A549 (cell line): Measurements from ENCODE around the gene CHADL. TPM values are rescaled to one million over a fixed set of nuclear protein-coding genes. Genes with fewer than 3 reads are reported as not detected.
A peak's percentile ranks its signal among the peaks of the same experiment; 100 is the strongest.

ENCODE experiments used
- ATAC-seq, 2 experiments: fragments of 200-7000 bp in 1 of 2; fragments of >200 bp in 1 of 2; cut with Nextera tagmentation in 1 of 2; cut with Tn5 transposase in 1 of 2; 3 replicates each; pipeline versions ENCODE4 v1.8.0 to v1.9.1; 2018 to 2020; ENCODE audit warnings: mild to moderate bottlenecking in 1 of 2, moderate library complexity in 1 of 2
- CTCF ChIA-PET: fragments of 300-600 bp; sonication (Branson Sonifier 250); formaldehyde crosslinking; extraction: SDS; loops from one replicate; lab custom pipeline; 2021; ENCODE audit warnings: antibody characterized with exemption, inconsistent platforms; lab: Yijun Ruan, JAX
- POLR2A ChIA-PET: fragments of 350-600 bp; formaldehyde crosslinking; extraction: SDS; loops from one replicate; lab custom pipeline; 2021; ENCODE audit warnings: antibody characterized with exemption, inconsistent platforms; lab: Yijun Ruan, JAX
- DNase-seq, 2 experiments: peaks; one replicate each; pipeline versions ENCODE4 v3.0.0 to v3.0.0-alpha.2; 2011 to 2016; ENCODE audit warnings: low read depth in 1 of 2, low spot score in 1 of 2
- FAIRE-seq: peaks from 2 replicates; lab custom pipeline; 2011; peaks lifted over from hg19 to GRCh38; lab: Jason Lieb, UNC
- H3K27ac ChIP-seq, 2 experiments: fragments of >200 bp; sonication (Bioruptor Twin); formaldehyde crosslinking; 3 replicates each; pipeline ENCODE4 v1.5.1; 2016 to 2017
- H3K4me1 ChIP-seq: fragments of >200 bp; sonication (Bioruptor Twin); formaldehyde crosslinking; 3 replicates; pipeline ENCODE4 v1.6.1; 2016
- H3K4me2 ChIP-seq: fragments of >200 bp; sonication (Bioruptor Twin); formaldehyde crosslinking; 3 replicates; pipeline ENCODE4 v1.6.1; 2016
- H3K4me3 ChIP-seq: fragments of >200 bp; sonication (Bioruptor Twin); formaldehyde crosslinking; 3 replicates; pipeline ENCODE4 v1.5.1; 2016
- H3K9me3 ChIP-seq: fragments of >200 bp; sonication (Bioruptor Twin); formaldehyde crosslinking; 3 replicates; pipeline ENCODE4 v1.6.1; 2016
- BHLHE40 ChIP-seq: IDR thresholded peaks from 2 replicates; pipeline ENCODE4 v1.6.1; 2012; ENCODE audit warnings: low read depth, low read length, inconsistent platforms
- CBX2 ChIP-seq: fragments of 200-600 bp; sonication (generic); IDR thresholded peaks from 2 replicates; pipeline ENCODE4 v1.6.1; 2016; ENCODE audit warnings: low read depth, mild to moderate bottlenecking, borderline replicate concordance
- CEBPB ChIP-seq, 2 experiments: fragments of >200 bp in 1 of 2; sonication (Bioruptor Twin) in 1 of 2; formaldehyde crosslinking in 1 of 2; IDR thresholded peaks; 2 replicates each; pipeline ENCODE4 v1.6.1; 2012 to 2016
- FOSB ChIP-seq: fragments of 250-450 bp; sonication (Bioruptor Pico); IDR thresholded peaks from 2 replicates; pipeline ENCODE4 v1.5.0; 2020; ENCODE audit warnings: mild to moderate bottlenecking, moderate library complexity
- FOSL2 ChIP-seq, 2 experiments: fragments of 450-650 bp in 1 of 2; fragments of >200 bp in 1 of 2; sonication (Bioruptor Twin) in 1 of 2; formaldehyde crosslinking; IDR thresholded peaks; 2 replicates each; pipeline versions ENCODE4 v1.5.0 to v1.6.1; 2016 to 2020; ENCODE audit warnings: mild to moderate bottlenecking in 1 of 2, moderate library complexity in 1 of 2
- HDAC2 ChIP-seq: fragments of 200-600 bp; sonication (generic); IDR thresholded peaks from 2 replicates; pipeline ENCODE4 v1.6.1; 2016
- HEYL ChIP-seq: fragments of 250-450 bp; sonication (Bioruptor Pico); IDR thresholded peaks from 2 replicates; pipeline ENCODE4 v1.8.0; 2021; ENCODE audit warnings: mild to moderate bottlenecking, moderate library complexity
- HOXB13 ChIP-seq: fragments of 250-450 bp; sonication (Bioruptor Pico); IDR thresholded peaks from 2 replicates; pipeline ENCODE4 v1.5.0; 2020; ENCODE audit warnings: low read depth, mild to moderate bottlenecking, moderate library complexity
- KDM5A ChIP-seq: fragments of 200-600 bp; sonication (generic); IDR thresholded peaks from 2 replicates; pipeline ENCODE4 v1.6.1; 2016; ENCODE audit warnings: antibody characterized with exemption, mild to moderate bottlenecking
- MAFK ChIP-seq: fragments of 450-650 bp; IDR thresholded peaks from 2 replicates; pipeline ENCODE4 v1.6.1; 2014; ENCODE audit not compliant: partially characterized antibody
- MAZ ChIP-seq: fragments of 150-350 bp; IDR thresholded peaks from 2 replicates; pipeline ENCODE4 v1.6.1; 2014; ENCODE audit warnings: antibody characterized with exemption, low read depth, low read length, borderline replicate concordance
- MYC ChIP-seq: IDR thresholded peaks from 2 replicates; pipeline ENCODE4 v1.6.1; 2012; ENCODE audit warnings: mild to moderate bottlenecking, inconsistent platforms, low read length, improper control_type of control experiment, borderline replicate concordance
- NPAS2 ChIP-seq: fragments of 250-450 bp; sonication (Bioruptor Pico); IDR thresholded peaks from 2 replicates; pipeline ENCODE4 v1.8.0; 2022; ENCODE audit warnings: mild to moderate bottlenecking, moderate library complexity, borderline replicate concordance
- POLR2A ChIP-seq: IDR thresholded peaks from 2 replicates; pipeline ENCODE4 v1.6.1; 2012; ENCODE audit warnings: mild to moderate bottlenecking, low read length
- POLR2AphosphoS2 ChIP-seq: conservative IDR thresholded peaks from 2 replicates; pipeline ENCODE4 v1.6.1; 2012; ENCODE audit warnings: low read length, improper control_type of control experiment, inconsistent platforms
- RCOR1 ChIP-seq: fragments of 150-350 bp; IDR thresholded peaks from 2 replicates; pipeline ENCODE4 v1.6.1; 2014; ENCODE audit warnings: antibody characterized with exemption, low read length, low read depth
- RNF2 ChIP-seq: fragments of 200-600 bp; sonication (generic); IDR thresholded peaks from 2 replicates; pipeline ENCODE4 v1.6.1; 2016; ENCODE audit warnings: low read depth, mild to moderate bottlenecking, antibody characterized with exemption, moderate library complexity, borderline replicate concordance
- SMC3 ChIP-seq: fragments of >200 bp; sonication (Bioruptor Twin); formaldehyde crosslinking; IDR thresholded peaks from 3 replicates; pipeline ENCODE4 v1.6.1; 2018; ENCODE audit warnings: inconsistent platforms
- ZC3H11A ChIP-seq: fragments of 450-650 bp; IDR thresholded peaks from 2 replicates; pipeline ENCODE4 v1.6.1; 2014; ENCODE audit warnings: antibody characterized with exemption, mild to moderate bottlenecking
- ZNF302 ChIP-seq: fragments of 250-450 bp; sonication (Bioruptor Pico); IDR thresholded peaks from 2 replicates; pipeline ENCODE4 v1.9.0; 2021; ENCODE audit warnings: inconsistent platforms, mild to moderate bottlenecking, moderate library complexity
- WGBS: methylation state at CpG from one replicate; pipeline ENCODE4 v1.1.6; 2017; ENCODE audit errors: missing lambda C conversion rate; 5-methylcytosine and 5-hydroxymethylcytosine counted together
- polyA plus RNA-seq, 4 experiments: library from polyadenylated mRNA; depleted of rRNA in 3 of 4; stranded (reverse); fragments of >200 nt; fragmentation: RNase III in 1 of 4; extraction: RNeasy Plus Mini Kit Qiagen cat#74134 plus additional on column Dnase treatment in 1 of 4; gene quantifications; 2 replicates in 3 of 4; 3 replicates in 1 of 4; pipeline ENCODE4 v1.2.3, GENCODE V29; 2011 to 2017
- TF ChIP-seq, protein P1 (sequence below): IDR thresholded peaks from 2 replicates; pipeline ENCODE4 v1.6.1; 2012; ENCODE audit warnings: low read depth, borderline replicate concordance
- TF ChIP-seq, protein P2 (sequence below): fragments of >200 bp; sonication (Bioruptor Twin); formaldehyde crosslinking; IDR thresholded peaks from 3 replicates; pipeline ENCODE4 v1.6.1; 2016
- TF ChIP-seq, protein P3 (sequence below): fragments of 450-650 bp; IDR thresholded peaks from 2 replicates; pipeline ENCODE4 v1.6.1; 2014; ENCODE audit warnings: antibody characterized with exemption
- TF ChIP-seq, protein P4 (sequence below): IDR thresholded peaks from 2 replicates; pipeline ENCODE4 v1.6.1; 2012

The CHADL gene
- polyA plus RNA-seq, 2 of the 4 experiments (the other 2 are of a cell fraction): not detected

DNA sequence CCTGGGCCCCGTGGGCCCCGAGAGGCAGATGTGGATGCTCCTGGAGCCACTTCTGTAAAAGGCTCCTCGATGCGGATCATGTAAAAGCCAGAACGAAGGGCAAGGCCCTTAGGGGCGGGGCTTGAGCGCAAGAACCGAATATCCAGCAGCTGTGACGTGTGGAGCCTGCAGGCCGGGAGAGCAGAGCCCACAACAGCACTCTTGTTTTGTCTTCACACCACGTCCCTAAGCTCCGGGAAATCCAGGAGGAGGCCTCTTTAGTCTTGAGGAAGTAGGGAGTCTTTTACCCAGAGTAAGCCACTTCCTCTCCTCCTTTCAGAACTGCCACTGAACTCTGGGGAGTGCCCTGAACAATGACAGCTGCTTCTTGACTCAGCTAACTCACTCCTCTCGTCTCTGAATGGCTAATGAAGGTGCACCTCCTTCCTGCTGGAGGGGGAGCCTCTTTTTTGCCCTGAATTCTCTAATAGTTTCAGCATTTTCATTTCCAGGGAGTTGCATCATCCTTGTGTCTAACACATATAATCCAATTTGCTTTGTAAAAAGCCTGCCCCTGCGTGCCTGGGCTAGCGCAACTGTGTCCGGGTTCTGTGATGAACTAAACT, 23.1 kb downstream of the CHADL start:
- Histone ChIP-seq H3K27ac (peak overlapping the region in 1 of 2 experiments; percentile 24; a peak in 1 of 6 replicates), H3K4me3 (no peak overlapping the region), H3K4me1 (peaks cover 5% of the 10 kb centered on the region; the same call in 1 of the 3 replicates), H3K9me3 (no peaks in the 10 kb centered on the region), H3K4me2 (no peak overlapping the region)
- POLR2A ChIA-PET: no interaction called here
- no peak for TF ChIP-seq POLR2A
- TF ChIP-seq POLR2AphosphoS2: no peak
- no peak for TF ChIP-seq ZNF302 (CRISPR knock-in tag)
- no peak for TF ChIP-seq CBX2
- TF ChIP-seq HDAC2: no peak
- TF ChIP-seq CEBPB (IDR thresholded peaks at IDR 0.05): no peak
- TF ChIP-seq RCOR1: no peak
- no peak for TF ChIP-seq ZC3H11A
- TF ChIP-seq HOXB13 (CRISPR knock-in tag): no peak
- TF ChIP-seq SMC3: no peak
- TF ChIP-seq FOSB (CRISPR knock-in tag): no peak
- no peak for TF ChIP-seq MAFK
- no peak for TF ChIP-seq BHLHE40
- no peak for TF ChIP-seq NPAS2 (CRISPR knock-in tag)
- no peak for TF ChIP-seq KDM5A
- no peak for TF ChIP-seq MYC
- TF ChIP-seq HEYL: no peak
- TF ChIP-seq, protein P1, sequence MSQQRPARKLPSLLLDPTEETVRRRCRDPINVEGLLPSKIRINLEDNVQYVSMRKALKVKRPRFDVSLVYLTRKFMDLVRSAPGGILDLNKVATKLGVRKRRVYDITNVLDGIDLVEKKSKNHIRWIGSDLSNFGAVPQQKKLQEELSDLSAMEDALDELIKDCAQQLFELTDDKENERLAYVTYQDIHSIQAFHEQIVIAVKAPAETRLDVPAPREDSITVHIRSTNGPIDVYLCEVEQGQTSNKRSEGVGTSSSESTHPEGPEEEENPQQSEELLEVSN: no peak
- no peak for TF ChIP-seq RNF2
- 85% methylated on average over 14 of the region's 16 CpGs for WGBS
- no peak for ATAC-seq
- CTCF ChIA-PET: interaction anchor here (0.9 to 1.8 kb wide), 4 partner anchors 11 to 22 kb away, joined by 3 to 6 read pairs (median 3); no protein-coding TSS in a partner anchor
- DNase-seq: no peak
- FAIRE-seq: no peak

DNA sequence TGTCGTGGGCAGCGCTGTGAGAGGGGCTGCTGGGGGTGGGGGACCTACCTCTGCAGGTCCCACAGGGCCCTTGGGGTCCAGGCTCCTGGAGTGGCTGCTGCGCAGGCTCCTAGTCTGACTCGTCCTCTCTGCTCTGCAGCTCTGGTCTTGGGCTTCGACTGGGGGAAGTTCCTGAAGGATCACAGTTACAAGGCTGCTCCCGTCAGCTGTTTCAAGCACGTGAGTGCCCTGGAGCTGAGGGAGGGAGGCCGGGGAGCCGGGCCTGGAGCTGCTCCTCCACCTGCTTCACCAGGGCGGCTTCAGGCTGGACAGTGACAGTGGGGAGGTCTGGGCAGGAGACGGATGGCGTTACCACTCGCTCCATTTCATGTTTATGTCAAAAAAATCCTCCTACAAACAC, 23.7 kb downstream of the CHADL start:
- Histone ChIP-seq H3K27ac (no peak overlapping the region), H3K9me3 (no peaks in the 10 kb centered on the region), H3K4me2 (no peak overlapping the region), H3K4me3 (no peak overlapping the region), H3K4me1 (peaks cover 5% of the 10 kb centered on the region; the same call in 1 of the 3 replicates)
- 88% methylated on average over 12 of the region's 13 CpGs for whole genome bisulfite sequencing
- POLR2A ChIA-PET: no interaction called here
- ATAC-seq (no peak), DNase-seq (no peak), FAIRE-seq (no peak)
- CTCF ChIA-PET: interaction anchor here (1.8 kb wide), 1 partner anchor 20 kb away, joined by 6 read pairs; no protein-coding TSS in a partner anchor
- TF ChIP-seq CBX2: no peak
- TF ChIP-seq, protein P2, sequence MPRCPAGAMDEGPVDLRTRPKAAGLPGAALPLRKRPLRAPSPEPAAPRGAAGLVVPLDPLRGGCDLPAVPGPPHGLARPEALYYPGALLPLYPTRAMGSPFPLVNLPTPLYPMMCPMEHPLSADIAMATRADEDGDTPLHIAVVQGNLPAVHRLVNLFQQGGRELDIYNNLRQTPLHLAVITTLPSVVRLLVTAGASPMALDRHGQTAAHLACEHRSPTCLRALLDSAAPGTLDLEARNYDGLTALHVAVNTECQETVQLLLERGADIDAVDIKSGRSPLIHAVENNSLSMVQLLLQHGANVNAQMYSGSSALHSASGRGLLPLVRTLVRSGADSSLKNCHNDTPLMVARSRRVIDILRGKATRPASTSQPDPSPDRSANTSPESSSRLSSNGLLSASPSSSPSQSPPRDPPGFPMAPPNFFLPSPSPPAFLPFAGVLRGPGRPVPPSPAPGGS: no peak
- no peak for TF ChIP-seq FOSB (CRISPR knock-in tag)
- TF ChIP-seq, protein P3, sequence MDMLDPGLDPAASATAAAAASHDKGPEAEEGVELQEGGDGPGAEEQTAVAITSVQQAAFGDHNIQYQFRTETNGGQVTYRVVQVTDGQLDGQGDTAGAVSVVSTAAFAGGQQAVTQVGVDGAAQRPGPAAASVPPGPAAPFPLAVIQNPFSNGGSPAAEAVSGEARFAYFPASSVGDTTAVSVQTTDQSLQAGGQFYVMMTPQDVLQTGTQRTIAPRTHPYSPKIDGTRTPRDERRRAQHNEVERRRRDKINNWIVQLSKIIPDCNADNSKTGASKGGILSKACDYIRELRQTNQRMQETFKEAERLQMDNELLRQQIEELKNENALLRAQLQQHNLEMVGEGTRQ: no peak
- no peak for TF ChIP-seq MAZ
- TF ChIP-seq FOSL2 (IDR thresholded peaks at IDR 0.05): no peak
- no peak for TF ChIP-seq FOSL2 (CRISPR knock-in tag; IDR thresholded peaks at IDR 0.05)
- TF ChIP-seq, protein P4, sequence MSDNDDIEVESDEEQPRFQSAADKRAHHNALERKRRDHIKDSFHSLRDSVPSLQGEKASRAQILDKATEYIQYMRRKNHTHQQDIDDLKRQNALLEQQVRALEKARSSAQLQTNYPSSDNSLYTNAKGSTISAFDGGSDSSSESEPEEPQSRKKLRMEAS: no peak
